AG09319 (cell line): ENCODE data around the gene ARMC7.

Experiments
- DNase-seq: peaks from one replicate; pipeline ENCODE4 v3.0.0-alpha.2; 2010; ENCODE audit warnings: low read depth; ENCODE audit errors: extremely low read depth
- CTCF ChIP-seq: IDR thresholded peaks from 2 replicates; pipeline ENCODE4 v1.5.1; 2011; ENCODE audit warnings: low read depth, mild to moderate bottlenecking, inconsistent platforms, low read length, moderate library complexity

The ARMC7 gene

GRCh38 chr17:75173526-75173925, 63.8 kb downstream of the ARMC7 start:
- no peak for DNase-seq
- no peak for TF ChIP-seq CTCF

DNA sequence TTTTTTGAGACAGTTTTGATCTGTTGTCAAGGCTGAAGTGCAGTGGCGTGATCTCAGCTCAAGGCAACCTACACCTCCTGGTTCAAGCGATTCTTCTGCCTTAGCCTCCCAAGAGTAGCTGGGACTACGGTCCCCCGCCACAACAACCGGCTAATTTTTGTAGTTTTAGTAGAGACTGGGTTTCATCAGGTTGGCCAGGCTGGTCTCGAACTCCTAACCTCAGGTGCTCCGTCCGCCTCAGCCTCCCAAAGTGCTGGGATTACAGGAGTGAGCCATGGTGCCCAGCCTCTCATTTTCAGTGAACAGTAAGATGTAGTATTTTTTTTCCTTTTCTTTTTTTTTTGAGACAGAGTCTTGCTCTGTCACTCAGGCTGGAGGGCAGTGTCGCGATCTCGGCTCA, 65.2 kb downstream of the ARMC7 start:
- no peak for DNase-seq
- TF ChIP-seq CTCF, result no peak

DNA sequence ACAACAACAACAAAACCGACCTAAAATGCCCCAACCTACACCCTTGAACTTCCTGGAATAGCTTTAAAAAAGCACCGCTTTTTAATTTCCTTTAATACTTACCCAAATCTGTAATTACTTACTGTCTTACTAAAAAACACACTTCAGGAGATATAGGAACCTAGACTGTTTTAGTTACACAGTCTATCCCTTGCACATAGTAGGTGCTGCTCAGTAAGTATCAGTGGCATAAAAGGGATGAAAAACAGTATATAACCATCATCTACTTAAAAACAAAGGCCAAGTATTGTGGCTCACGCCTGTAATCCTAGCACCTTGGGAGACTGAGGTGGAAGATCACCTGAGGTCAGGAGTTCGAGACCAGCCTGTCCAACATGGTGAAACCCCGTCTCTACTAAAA, 66.9 kb downstream of the ARMC7 start:
- TF ChIP-seq CTCF, result no peak
- no peak for DNase-seq

GRCh38 chr17:75178453-75178852, 68.7 kb downstream of the ARMC7 start:
- TF ChIP-seq CTCF, result no peak
- DNase-seq, result no peak
